SK-N-SH (cell line): ENCODE measurements around the gene PTK7.

Experiments
- CHD2 ChIP-seq: fragments of 150-350 bp; IDR thresholded peaks from 2 replicates; pipeline ENCODE4 v1.6.1; 2018; ENCODE audit warnings: low read length; ENCODE audit not compliant: partially characterized antibody
- EP300 ChIP-seq, 2 experiments: IDR thresholded peaks; 2 replicates each; pipeline versions ENCODE4 v1.4.0 to v1.6.1; 2012; ENCODE audit warnings: borderline replicate concordance in 1 of 2, low read depth in 1 of 2, low read length in 1 of 2
- EZH2phosphoT487 ChIP-seq: fragments of 200-600 bp; sonication (generic); IDR thresholded peaks from 2 replicates; pipeline ENCODE4 v1.6.1; 2017; ENCODE audit warnings: low read depth, mixed run types, mild to moderate bottlenecking, antibody characterized with exemption, moderate library complexity, borderline replicate concordance
- MXI1 ChIP-seq: IDR thresholded peaks from 2 replicates; pipeline ENCODE4 v1.6.1; 2012; ENCODE audit warnings: mild to moderate bottlenecking, low read depth, low read length, improper control_type of control experiment
- POLR2AphosphoS5 ChIP-seq: IDR thresholded peaks from 2 replicates; pipeline ENCODE4 v1.6.1; 2012; ENCODE audit warnings: low read depth, low read length
- SIN3A ChIP-seq: IDR thresholded peaks from 2 replicates; pipeline ENCODE4 v1.6.1; 2012; ENCODE audit warnings: low read depth, mild to moderate bottlenecking, low read length, moderate library complexity, borderline replicate concordance
- TF ChIP-seq, protein P1 (sequence below): fragments of 200-600 bp; sonication (generic); IDR thresholded peaks from 2 replicates; pipeline ENCODE4 v1.6.1; 2017; ENCODE audit warnings: antibody characterized with exemption, mild to moderate bottlenecking, moderate library complexity
- TF ChIP-seq, protein P2 (sequence below): IDR thresholded peaks from 2 replicates; pipeline ENCODE4 v1.4.0; 2012; ENCODE audit warnings: low read depth

GRCh38 chr6:43204271-43205105 is 128.4 kb downstream of the PTK7 start:
- TF ChIP-seq, protein P1, sequence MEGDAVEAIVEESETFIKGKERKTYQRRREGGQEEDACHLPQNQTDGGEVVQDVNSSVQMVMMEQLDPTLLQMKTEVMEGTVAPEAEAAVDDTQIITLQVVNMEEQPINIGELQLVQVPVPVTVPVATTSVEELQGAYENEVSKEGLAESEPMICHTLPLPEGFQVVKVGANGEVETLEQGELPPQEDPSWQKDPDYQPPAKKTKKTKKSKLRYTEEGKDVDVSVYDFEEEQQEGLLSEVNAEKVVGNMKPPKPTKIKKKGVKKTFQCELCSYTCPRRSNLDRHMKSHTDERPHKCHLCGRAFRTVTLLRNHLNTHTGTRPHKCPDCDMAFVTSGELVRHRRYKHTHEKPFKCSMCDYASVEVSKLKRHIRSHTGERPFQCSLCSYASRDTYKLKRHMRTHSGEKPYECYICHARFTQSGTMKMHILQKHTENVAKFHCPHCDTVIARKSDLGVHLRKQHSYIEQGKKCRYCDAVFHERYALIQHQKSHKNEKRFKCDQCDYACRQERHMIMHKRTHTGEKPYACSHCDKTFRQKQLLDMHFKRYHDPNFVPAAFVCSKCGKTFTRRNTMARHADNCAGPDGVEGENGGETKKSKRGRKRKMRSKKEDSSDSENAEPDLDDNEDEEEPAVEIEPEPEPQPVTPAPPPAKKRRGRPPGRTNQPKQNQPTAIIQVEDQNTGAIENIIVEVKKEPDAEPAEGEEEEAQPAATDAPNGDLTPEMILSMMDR, result no peak
- TF ChIP-seq, protein P2, sequence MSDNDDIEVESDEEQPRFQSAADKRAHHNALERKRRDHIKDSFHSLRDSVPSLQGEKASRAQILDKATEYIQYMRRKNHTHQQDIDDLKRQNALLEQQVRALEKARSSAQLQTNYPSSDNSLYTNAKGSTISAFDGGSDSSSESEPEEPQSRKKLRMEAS, result no peak
- no peak for TF ChIP-seq EZH2phosphoT487
- no peak for TF ChIP-seq EP300 (IDR thresholded peaks at IDR 0.05; ENCODE audit: borderline replicate concordance in 1 of 2, low read depth in 1 of 2, low read length in 1 of 2)
- no peak for TF ChIP-seq CHD2
- no peak for TF ChIP-seq SIN3A
- no peak for TF ChIP-seq POLR2AphosphoS5
- no peak for TF ChIP-seq MXI1
